Activated T-helper 1 cell treated with anti-CD3 and anti-CD28 coated beads, Interleukin-2, amount 50 U/mL, for 16 hours (primary cell): ENCODE measurements around the gene CDC42EP4.
"Not testable (repeated sequence)": the region's sequence is repeated elsewhere in the genome, so short reads cannot be mapped to it uniquely, and the experiment has no call there.

Source experiments
- DNase-seq, 2 donors: peaks; one replicate each; pipeline ENCODE4 v3.0.0-alpha.2; 2020; ENCODE audit warnings: low read depth in 1 of 2, low spot score in 1 of 2

CDC42EP4 gene

DNA sequence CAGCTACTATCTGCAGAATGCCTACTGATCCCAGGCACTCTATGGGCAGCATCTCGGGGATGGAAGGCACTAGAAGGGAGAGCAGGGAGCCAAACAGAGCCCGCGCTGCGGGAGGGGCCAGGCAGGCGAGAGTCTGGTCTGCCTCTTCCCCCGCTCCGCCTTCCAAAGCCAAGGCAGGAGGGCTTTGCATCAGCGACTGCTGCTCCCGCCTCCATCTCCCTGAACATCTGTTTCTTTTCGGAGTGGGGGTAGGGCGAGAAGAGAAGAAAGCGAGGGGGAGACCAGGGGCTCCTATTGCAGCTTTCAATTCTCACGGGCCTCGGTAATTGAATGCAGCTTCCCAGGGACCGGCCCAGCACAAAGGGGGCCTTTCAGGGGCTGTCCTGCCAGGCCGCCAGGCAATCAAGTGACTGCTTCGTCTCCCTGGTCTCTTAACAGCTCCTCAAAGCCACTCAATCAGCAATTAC lies 31.4 kb upstream of the CDC42EP4 start:
- no peak for DNase-seq

DNA sequence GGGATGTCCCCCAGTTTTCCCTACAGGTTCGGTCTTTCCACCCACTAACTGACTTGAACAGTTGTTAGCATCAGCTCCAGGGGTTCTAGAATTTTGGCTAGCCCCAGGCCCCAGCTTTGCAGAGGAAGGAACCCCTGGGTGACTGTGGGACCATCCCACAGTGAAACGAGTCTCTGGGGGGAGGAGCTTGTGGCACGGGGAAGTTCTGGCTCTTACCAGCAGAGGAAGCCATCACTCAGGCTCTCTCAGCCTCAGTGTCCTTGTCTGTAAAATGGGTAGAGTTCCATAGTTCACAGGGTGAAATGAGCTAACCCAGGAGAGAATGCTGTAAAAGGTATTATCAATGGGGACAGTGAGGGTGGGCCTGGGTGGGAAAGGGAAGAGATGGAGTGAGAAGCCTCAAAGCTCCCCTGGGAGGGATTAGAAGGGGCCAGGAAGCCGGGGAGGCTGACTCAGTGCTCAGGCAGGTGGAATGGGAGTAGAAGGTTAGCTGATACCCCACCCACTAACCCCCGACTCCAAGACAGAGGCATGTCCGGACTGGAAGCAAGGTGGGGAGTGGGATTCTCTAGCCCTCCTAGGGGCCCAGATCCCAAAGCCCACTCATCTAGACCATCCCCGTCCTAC lies 30.9 kb upstream of the CDC42EP4 start:
- no peak for DNase-seq

- no peak for DNase-seq
Observed at GRCh38 chr17:73342050-73342522, 30.3 kb upstream of the CDC42EP4 start.

GRCh38 chr17:73341350-73342049 lies 29.7 kb upstream of the CDC42EP4 start:
- DNase-seq, result no peak

DNA sequence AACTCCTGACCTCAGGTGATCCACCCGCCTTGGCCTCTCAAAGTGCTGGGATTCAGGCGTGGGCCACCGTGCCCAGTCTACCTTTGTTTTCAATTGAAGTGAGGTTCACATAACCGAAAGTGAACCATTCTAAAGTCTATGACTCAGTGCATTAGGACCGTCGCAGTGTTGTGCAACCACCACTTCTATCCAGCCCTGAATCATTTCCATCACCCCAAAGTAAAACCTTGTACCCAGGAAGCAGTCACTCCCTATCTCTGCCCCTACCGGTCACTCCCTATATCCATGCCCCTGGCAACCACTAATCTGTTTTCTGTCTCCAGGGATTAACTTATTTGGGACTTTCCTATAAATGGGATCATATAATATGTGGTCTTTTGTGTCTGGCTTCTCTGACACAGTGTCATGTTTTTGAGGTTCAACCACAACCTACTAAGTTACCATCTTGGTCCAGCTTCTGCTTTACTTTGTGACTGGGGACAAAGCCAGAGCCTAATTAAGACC lies 28.3 kb upstream of the CDC42EP4 start:
- no peak for DNase-seq

GRCh38 chr17:73338566-73339197 lies 26.9 kb upstream of the CDC42EP4 start:
- DNase-seq, result no peak

DNA sequence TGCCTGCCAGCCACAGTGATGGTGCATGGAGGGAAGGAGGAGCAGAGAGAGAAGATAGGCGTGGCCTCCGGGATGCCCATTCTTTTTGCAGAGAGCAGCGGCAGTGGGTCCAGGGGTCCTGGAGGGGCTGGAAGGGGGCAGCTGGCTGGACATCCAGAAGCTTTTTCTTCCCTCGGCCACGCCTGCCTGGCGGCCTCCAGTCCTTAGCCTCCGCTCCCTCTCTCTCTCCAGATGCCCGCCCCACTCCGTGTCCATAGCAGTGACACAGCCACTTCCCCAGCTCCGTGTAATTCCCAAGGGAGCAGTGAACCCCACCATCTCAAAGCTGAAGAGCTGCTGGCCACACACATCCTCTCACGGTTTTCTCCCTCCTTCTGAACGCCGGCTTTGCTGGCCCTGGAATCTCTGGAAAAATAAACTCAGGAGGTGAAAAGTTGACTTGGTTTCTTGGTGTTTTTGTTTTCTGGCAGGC lies 26.3 kb upstream of the CDC42EP4 start:
- no peak for DNase-seq

DNA sequence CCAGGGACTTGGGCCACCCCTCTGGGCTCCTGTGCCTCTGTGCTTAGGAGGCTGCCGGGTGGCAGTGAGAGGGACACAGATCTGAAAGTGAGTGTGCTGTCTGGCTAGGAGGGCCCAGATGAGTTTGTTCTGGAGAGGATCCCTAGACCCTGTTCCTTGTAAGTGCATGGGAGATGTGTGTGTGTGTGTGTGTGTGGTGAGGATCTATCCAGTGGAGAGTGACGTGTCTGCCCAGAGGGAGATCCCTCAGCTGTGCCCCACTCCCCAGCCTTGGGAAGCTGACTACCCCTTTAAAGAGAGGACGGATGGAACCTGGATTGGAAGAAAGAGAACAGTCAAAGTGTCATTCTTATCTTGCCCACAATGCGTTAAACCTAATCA lies 25.5 kb upstream of the CDC42EP4 start:
- DNase-seq, result no peak

- no peak for DNase-seq
Observed at GRCh38 chr17:73336408-73337329, 24.9 kb upstream of the CDC42EP4 start.

- DNase-seq, result no peak
Observed at GRCh38 chr17:73335591-73336407, 24.0 kb upstream of the CDC42EP4 start.

GRCh38 chr17:73334771-73335513 lies 23.1 kb upstream of the CDC42EP4 start:
- no peak for DNase-seq

DNA sequence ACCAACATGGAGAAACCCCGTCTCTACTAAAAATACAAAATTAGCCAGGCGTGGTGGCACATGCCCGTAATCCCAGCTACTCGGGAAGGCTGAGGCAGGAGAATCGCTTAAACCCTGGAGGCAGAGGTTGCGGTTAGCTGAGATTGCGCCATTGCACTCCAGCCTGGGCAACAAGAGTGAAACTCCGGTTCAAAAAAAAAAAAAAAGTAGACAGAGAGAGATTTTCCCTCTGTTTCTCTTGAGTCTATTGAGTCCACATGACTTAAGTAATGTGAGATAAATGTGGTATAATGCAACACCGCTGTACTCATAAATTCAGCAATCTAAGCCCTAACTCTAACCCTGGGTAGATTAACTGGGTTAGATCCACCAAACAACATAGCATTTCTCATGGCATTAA lies 21.6 kb upstream of the CDC42EP4 start:
- DNase-seq, result not testable (repeated sequence)

DNA sequence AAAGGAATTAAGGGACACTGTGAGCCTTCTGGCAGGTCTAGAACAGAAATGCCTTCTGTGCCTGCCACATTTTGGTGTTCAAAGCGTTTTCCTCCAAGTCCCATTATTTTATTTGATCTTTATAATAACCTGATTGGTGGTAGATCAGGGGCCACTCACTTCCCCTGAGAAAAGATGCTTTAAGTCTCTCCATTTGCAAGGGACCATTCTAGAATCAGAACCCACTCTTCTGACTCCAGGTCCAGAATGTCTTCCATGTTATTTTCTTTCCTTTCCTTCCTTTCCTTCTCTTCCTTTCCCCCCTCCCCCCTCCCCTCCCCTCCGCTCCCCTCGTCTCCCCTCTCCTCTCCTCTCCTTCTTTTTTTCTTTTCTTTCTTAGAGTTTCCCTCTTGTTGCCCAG lies 19.3 kb upstream of the CDC42EP4 start:
- DNase-seq, result no peak

DNA sequence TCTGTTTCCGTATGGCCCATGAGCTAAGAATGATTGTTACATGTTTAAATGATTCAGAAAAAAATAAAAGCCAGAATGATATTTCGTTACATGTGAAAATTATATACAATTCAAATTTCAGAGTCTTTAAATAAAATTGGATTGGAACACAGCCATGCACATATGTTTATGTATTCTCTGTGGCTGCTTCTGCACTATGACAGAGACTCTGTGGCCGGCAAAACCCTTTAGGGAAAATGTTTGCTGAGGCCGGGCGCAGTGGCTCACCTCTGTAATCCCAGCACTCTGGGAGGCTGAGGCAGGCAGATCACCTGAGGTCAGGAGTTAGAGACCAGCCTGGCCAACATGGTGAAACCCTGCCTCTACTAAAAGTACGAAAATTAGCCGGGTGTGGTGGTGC lies 15.9 kb upstream of the CDC42EP4 start:
- DNase-seq, result no peak

- no peak for DNase-seq
Observed at GRCh38 chr17:73325527-73325842, 13.7 kb upstream of the CDC42EP4 start.

- DNase-seq, result no peak
Observed at GRCh38 chr17:73324711-73325526, 13.1 kb upstream of the CDC42EP4 start.

- DNase-seq, result no peak
Observed at GRCh38 chr17:73324160-73324475, 12.3 kb upstream of the CDC42EP4 start.

GRCh38 chr17:73323409-73324159 lies 11.8 kb upstream of the CDC42EP4 start:
- no peak for DNase-seq
